ENCODE measurements around the gene GDF11.

Gene GDF11

DNA sequence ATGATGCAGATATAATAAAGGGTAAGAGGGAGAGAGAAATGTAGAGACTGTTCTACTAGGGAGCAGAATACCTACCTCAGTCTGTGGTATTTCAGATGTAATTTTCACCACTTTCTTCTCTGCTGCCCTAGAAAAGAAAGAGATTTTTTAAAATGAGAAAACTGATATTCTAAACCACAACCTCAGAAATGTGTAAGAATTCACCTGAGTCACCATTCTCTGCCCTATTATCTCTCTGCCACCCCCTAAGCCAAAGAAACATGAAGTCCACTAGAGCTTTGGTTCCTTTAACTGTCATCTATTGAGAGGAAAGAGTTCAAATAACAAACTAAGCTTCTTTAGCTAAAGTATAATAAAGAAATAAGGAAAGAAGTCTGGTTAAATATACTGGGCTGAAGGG, 53.0 kb downstream of the GDF11 start:
- DNase-seq (ENCODE audit: low read depth) = no peak

GRCh38 chr12:55797068-55797467, 54.1 kb downstream of the GDF11 start:
- peak; percentile 67 for DNase-seq (ENCODE audit: low read depth)

GRCh38 chr12:55797550-55797949, 54.6 kb downstream of the GDF11 start:
- no peak for DNase-seq (ENCODE audit: low read depth)

Measured in amniotic epithelial cell (primary cell).